Neuronal stem cell (in vitro differentiated cells): ENCODE results near the gene CDKN2D.
"Not testable (repeated sequence)": the region's sequence is repeated elsewhere in the genome, so short reads cannot be mapped to it uniquely, and the experiment has no call there.

Source experiments
- DNase-seq: peaks from one replicate; pipeline ENCODE4 v3.0.0-alpha.2; 2013; ENCODE audit warnings: low spot score
- H2AFZ ChIP-seq: one replicate; pipeline ENCODE4 v1.6.1; 2013; ENCODE audit warnings: mild to moderate bottlenecking, low read length, inconsistent platforms
- H2AK5ac ChIP-seq: 2 replicates; pipeline ENCODE4 v1.6.1; 2013; ENCODE audit warnings: low read depth, mild to moderate bottlenecking, inconsistent platforms, low read length, moderate library complexity, mixed read lengths
- H2BK120ac ChIP-seq: 2 replicates; pipeline ENCODE4 v1.6.1; 2013; ENCODE audit warnings: low read depth, mild to moderate bottlenecking, inconsistent platforms, low read length, moderate library complexity, mixed read lengths
- H2BK12ac ChIP-seq: one replicate; pipeline ENCODE4 v1.6.1; 2013; ENCODE audit warnings: low read length, inconsistent platforms
- H2BK15ac ChIP-seq: 2 replicates; pipeline ENCODE4 v1.6.1; 2013; ENCODE audit warnings: mild to moderate bottlenecking, low read length, inconsistent platforms, mixed read lengths
- H2BK5ac ChIP-seq: one replicate; pipeline ENCODE4 v1.6.1; 2013; ENCODE audit warnings: inconsistent platforms, mild to moderate bottlenecking, low read length, moderate library complexity
- H3K14ac ChIP-seq: one replicate; pipeline ENCODE4 v1.6.1; 2013; ENCODE audit warnings: low read length, inconsistent platforms
- H3K18ac ChIP-seq: 2 replicates; pipeline ENCODE4 v1.6.1; 2013; ENCODE audit warnings: low read length, inconsistent platforms
- H3K23ac ChIP-seq: 2 replicates; pipeline ENCODE4 v1.6.1; 2013; ENCODE audit warnings: low read depth, mild to moderate bottlenecking, mixed read lengths, low read length, inconsistent platforms; ENCODE audit not compliant: poor library complexity
- H3K27ac ChIP-seq: replicated peaks from 3 replicates; pipeline ENCODE4 v1.5.1; 2013; ENCODE audit warnings: low read length, inconsistent platforms
- H3K27me3 ChIP-seq, 3 experiments: 2 replicates each; pipeline ENCODE4 v1.6.1; 2013; ENCODE audit warnings: low read length in 3 of 3, mild to moderate bottlenecking in 2 of 3, inconsistent platforms in 1 of 3, low read depth in 1 of 3, mixed read lengths in 1 of 3, moderate library complexity in 1 of 3; ENCODE audit not compliant: control insufficient read depth in 3 of 3, insufficient read depth in 3 of 3
- H3K36me3 ChIP-seq, 2 donors: replicated peaks in 1 of 2; 2 replicates each; pipeline ENCODE4 v1.6.1; 2013; ENCODE audit warnings: low read length in 2 of 2; ENCODE audit not compliant: control insufficient read depth in 2 of 2, insufficient read depth in 2 of 2
- H3K4ac ChIP-seq: 2 replicates; pipeline ENCODE4 v1.6.1; 2013; ENCODE audit warnings: inconsistent platforms, mild to moderate bottlenecking, low read length, moderate library complexity
- H3K4me1 ChIP-seq, 2 donors: 1 replicate in 1 of 2; 2 replicates in 1 of 2; pipeline ENCODE4 v1.6.1; 2013; ENCODE audit warnings: low read length in 2 of 2, low read depth in 1 of 2; ENCODE audit not compliant: control insufficient read depth in 2 of 2, insufficient read depth in 1 of 2
- H3K4me2 ChIP-seq: one replicate; pipeline ENCODE4 v1.6.1; 2013; ENCODE audit warnings: mild to moderate bottlenecking, low read length, inconsistent platforms; ENCODE audit not compliant: insufficient read depth, poor library complexity, severe bottlenecking
- H3K4me3 ChIP-seq, 2 donors: 2 replicates each; pipeline ENCODE4 v1.5.1; 2013; ENCODE audit warnings: low read length in 2 of 2, mild to moderate bottlenecking in 2 of 2, inconsistent platforms in 1 of 2, moderate library complexity in 1 of 2
- H3K79me1 ChIP-seq: one replicate; pipeline ENCODE4 v1.6.1; 2013; ENCODE audit warnings: low read depth, mild to moderate bottlenecking, inconsistent platforms, low read length, moderate library complexity
- H3K9ac ChIP-seq: one replicate; pipeline ENCODE4 v1.6.1; 2013; ENCODE audit warnings: mild to moderate bottlenecking, low read depth, low read length, inconsistent platforms; ENCODE audit not compliant: poor library complexity
- H3K9me3 ChIP-seq, 2 donors: replicated peaks in 1 of 2; 2 replicates each; pipeline versions ENCODE3 to v1.6.1; 2013; ENCODE audit warnings: low read length in 2 of 2, mild to moderate bottlenecking in 2 of 2, inconsistent platforms in 1 of 2, low read depth in 1 of 2, mixed read lengths in 1 of 2, moderate library complexity in 1 of 2; ENCODE audit not compliant: control insufficient read depth in 2 of 2, insufficient read depth in 1 of 2
- H4K8ac ChIP-seq: one replicate; pipeline ENCODE4 v1.6.1; 2013; ENCODE audit warnings: low read depth, mild to moderate bottlenecking, inconsistent platforms, low read length, moderate library complexity
- H4K91ac ChIP-seq: one replicate; pipeline ENCODE4 v1.6.1; 2013; ENCODE audit warnings: low read length, low read depth, mild to moderate bottlenecking, inconsistent platforms; ENCODE audit not compliant: poor library complexity
- WGBS, 2 donors: extraction: QIAGEN DNeasy Blood & Tissue Kit; methylation state at CpG; one replicate each; pipeline ENCODE4 v1.1.7; 2013; ENCODE audit warnings: missing lambda C conversion rate in 2 of 2, mixed read lengths in 1 of 2; ENCODE audit not compliant: insufficient read length in 2 of 2, insufficient replicate concordance in 1 of 2; ENCODE audit errors: extremely low coverage in 2 of 2; 5-methylcytosine and 5-hydroxymethylcytosine counted together

The CDKN2D gene

DNA sequence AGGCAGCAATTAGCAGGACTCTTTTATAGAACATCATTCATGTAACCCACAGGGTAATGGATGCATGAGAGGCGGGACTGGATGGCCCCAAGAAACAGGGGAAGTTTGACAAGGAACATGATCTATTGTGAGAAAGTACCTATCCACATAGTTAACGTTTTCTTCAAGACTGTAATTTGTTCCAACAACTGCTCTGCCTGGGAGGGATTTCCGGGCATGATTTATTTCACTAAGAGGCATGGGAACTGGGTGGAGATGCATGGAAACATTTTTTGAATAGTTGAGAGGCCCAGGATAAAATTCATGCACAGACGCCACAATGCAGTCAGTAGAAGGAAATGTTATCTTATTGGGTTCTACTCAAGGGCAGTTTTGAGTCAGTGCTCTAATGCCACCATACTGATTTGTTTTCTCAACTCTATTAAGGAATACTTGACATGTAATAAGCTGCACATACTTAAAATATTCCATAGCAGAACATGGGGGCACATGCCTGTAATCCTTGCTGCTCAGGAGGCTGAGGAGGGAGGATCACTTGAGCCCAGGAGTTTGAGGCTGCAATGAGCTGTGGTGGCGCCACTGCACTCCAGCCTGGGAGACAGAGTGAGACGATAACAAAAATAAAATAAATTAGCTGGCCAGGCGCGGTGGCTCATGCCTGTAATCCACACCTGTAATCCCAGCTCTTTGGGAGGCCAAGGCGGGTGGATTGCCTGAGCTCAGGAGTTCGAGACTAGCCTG lies 35.0 kb downstream of the CDKN2D start:
- no peak overlapping the region for H3K18ac ChIP-seq
- H3K4me2 ChIP-seq: no peak overlapping the region
- no peak overlapping the region for H2BK120ac ChIP-seq
- H4K91ac ChIP-seq: no peak overlapping the region
- no peak overlapping the region for H4K8ac ChIP-seq
- no peak overlapping the region for H2BK5ac ChIP-seq
- H3K23ac ChIP-seq: no peak overlapping the region
- no peak overlapping the region for H3K9ac ChIP-seq
- H3K4me1 ChIP-seq: no peaks in the 10 kb centered on the region
- no peak overlapping the region for H2BK12ac ChIP-seq
- H3K27ac ChIP-seq: no peak overlapping the region
- no peak overlapping the region for H2AK5ac ChIP-seq
- no peak overlapping the region for H2AFZ ChIP-seq
- H3K4me3 ChIP-seq: no peak overlapping the region
- peaks cover 0 to 14% (median 0%) of the 10 kb centered on the region in 3 experiments for H3K27me3 ChIP-seq
- H2BK15ac ChIP-seq: no peak overlapping the region
- no peak overlapping the region for H3K14ac ChIP-seq
- no CpG with 5 or more reads among the region's 10 CpGs for WGBS, 2 donors
- no peak overlapping the region for H3K4ac ChIP-seq
- DNase-seq: no peak
- no peaks in the 10 kb centered on the region for H3K36me3 ChIP-seq
- no peaks in the 10 kb centered on the region for H3K9me3 ChIP-seq
- H3K79me1 ChIP-seq: no peaks in the 10 kb centered on the region

DNA sequence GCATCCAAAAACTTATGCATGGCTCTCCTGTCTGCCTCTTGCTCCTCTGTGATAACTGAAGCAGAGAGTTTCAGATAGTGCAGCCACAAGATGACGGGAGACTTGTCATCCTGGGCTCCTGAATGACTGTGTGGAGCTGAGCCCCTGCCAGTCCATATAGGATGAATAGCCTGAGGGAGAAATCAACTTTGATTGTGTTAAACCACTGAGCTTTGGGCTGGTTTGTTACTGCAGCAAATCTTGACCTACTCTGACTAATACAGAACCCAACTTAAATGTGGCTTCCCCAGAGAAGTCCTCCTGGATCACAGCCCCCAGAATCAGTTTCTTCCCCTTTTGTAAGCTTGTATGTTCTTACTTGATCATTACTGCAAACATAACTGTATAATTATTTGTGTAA lies 36.3 kb downstream of the CDKN2D start:
- H3K4me3 ChIP-seq: no peak overlapping the region
- H3K14ac ChIP-seq: no peak overlapping the region
- no peak overlapping the region for H2BK15ac ChIP-seq
- H2BK12ac ChIP-seq: no peak overlapping the region
- no peaks in the 10 kb centered on the region for H3K79me1 ChIP-seq
- H4K91ac ChIP-seq: no peak overlapping the region
- no peak overlapping the region for H4K8ac ChIP-seq
- no peak overlapping the region for H2BK120ac ChIP-seq
- no peaks in the 10 kb centered on the region for H3K36me3 ChIP-seq
- no peak overlapping the region for H2BK5ac ChIP-seq
- H3K18ac ChIP-seq: no peak overlapping the region
- H3K9me3 ChIP-seq: no peaks in the 10 kb centered on the region
- no peak overlapping the region for H2AK5ac ChIP-seq
- peaks cover 0 to 8% (median 0%) of the 10 kb centered on the region in 3 experiments for H3K27me3 ChIP-seq
- H3K23ac ChIP-seq: no peak overlapping the region
- H3K4ac ChIP-seq: no peak overlapping the region
- H3K4me2 ChIP-seq: no peak overlapping the region
- no peak overlapping the region for H3K9ac ChIP-seq
- no peak overlapping the region for H3K27ac ChIP-seq
- WGBS, 2 donors: no CpG with 5 or more reads among the region's 1 CpG
- no peak overlapping the region for H2AFZ ChIP-seq
- DNase-seq: no peak
- H3K4me1 ChIP-seq: no peaks in the 10 kb centered on the region

DNA sequence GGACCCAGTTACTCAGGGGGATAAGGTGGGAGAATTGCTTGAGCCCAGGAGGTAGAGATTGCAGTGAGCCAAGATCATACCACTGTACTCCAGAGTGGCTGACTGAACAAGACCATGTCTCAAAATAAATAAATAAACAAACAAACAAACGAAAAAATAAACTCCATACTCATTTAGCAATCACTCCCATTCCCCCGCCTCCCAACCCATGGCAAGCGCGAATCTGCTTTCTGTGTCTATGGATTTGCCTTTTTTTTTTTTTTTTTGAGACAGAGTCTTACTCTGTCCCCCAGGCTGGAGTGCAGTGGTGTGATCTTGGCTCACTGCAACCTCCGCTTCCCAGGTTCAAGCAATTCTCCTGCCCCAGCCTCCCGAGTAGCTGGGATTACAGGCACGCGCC lies 41.9 kb downstream of the CDKN2D start:
- not testable (repeated sequence) for H3K4me3 ChIP-seq, H3K14ac ChIP-seq, H2AK5ac ChIP-seq, H4K91ac ChIP-seq, H3K9ac ChIP-seq, H3K36me3 ChIP-seq, H2BK15ac ChIP-seq, H3K27ac ChIP-seq, H3K4me1 ChIP-seq, H3K79me1 ChIP-seq, H2BK120ac ChIP-seq, H3K18ac ChIP-seq, H3K4ac ChIP-seq, H2BK12ac ChIP-seq, H2AFZ ChIP-seq, H3K9me3 ChIP-seq, H3K23ac ChIP-seq, DNase-seq, H3K4me2 ChIP-seq, H2BK5ac ChIP-seq, H4K8ac ChIP-seq
- WGBS, 2 donors: no CpG with 5 or more reads among the region's 8 CpGs
- peaks cover 0 to 11% (median 0%) of the 10 kb centered on the region in 3 experiments for H3K27me3 ChIP-seq

DNA sequence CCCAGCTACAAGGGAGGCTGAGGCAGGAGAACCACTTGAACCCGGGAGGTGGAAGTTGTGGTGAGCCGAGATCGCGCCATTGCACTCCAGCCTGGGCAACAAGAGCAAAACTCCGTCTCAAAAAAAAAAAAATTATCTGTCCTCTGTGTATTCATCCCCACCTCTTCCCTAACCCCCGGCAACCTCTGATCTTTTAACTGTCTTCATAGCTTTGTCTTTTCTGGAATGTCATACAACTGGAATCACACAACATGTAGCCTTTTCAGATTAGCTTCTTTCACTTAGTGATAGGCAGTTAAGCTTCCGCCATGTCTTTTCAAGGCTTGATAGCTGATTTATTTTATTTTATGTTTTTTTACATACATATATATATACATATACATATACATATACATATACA lies 43.1 kb downstream of the CDKN2D start:
- WGBS, 2 donors: no CpG with 5 or more reads among the region's 7 CpGs
- Histone ChIP-seq H3K9ac (no peak overlapping the region), H4K91ac (no peak overlapping the region), H3K4ac (no peak overlapping the region), H2AFZ (no peak overlapping the region), H3K4me3 (no peak overlapping the region), H2BK15ac (no peak overlapping the region), H3K4me1 (no peaks in the 10 kb centered on the region), H3K36me3 (no peaks in the 10 kb centered on the region), H3K18ac (no peak overlapping the region), H2BK12ac (no peak overlapping the region), H3K23ac (no peak overlapping the region), H2BK120ac (no peak overlapping the region), H3K14ac (no peak overlapping the region), H2AK5ac (no peak overlapping the region), H2BK5ac (no peak overlapping the region), H3K27me3 (peaks cover 0 to 21% (median 0%) of the 10 kb centered on the region in 3 experiments), H3K27ac (no peak overlapping the region), H3K79me1 (no peaks in the 10 kb centered on the region), H4K8ac (no peak overlapping the region), H3K9me3 (no peaks in the 10 kb centered on the region), H3K4me2 (no peak overlapping the region)
- no peak for DNase-seq
